Mucosa of descending colon (tissue), 3 donors: ENCODE measurements around the gene ABCA2. TPM values are rescaled to one million over a fixed set of nuclear protein-coding genes. Genes with fewer than 3 reads are reported as not detected.

ENCODE experiments used
- ATAC-seq: fragments of 200-7000 bp; cut with Tn5 transposase; one replicate; pipeline ENCODE4 v1.9.1; 2020; ENCODE audit warnings: mild to moderate bottlenecking, moderate library complexity
- DNase-seq, 3 donors: peaks; one replicate each; pipeline ENCODE4 v3.0.0-alpha.2; 2020
- H3K36me3 ChIP-seq: fragments of 200-600 bp; one replicate; pipeline ENCODE4 v1.8.0; 2021; ENCODE audit warnings: low read depth, mild to moderate bottlenecking
- H3K4me1 ChIP-seq: fragments of 200-600 bp; one replicate; pipeline ENCODE4 v1.8.0; 2021; ENCODE audit warnings: low read depth, mild to moderate bottlenecking
- H3K4me3 ChIP-seq: fragments of 200-600 bp; one replicate; pipeline ENCODE4 v1.8.0; 2021; ENCODE audit warnings: mild to moderate bottlenecking
- H3K9me3 ChIP-seq: fragments of 200-600 bp; one replicate; pipeline ENCODE4 v1.8.0; 2021; ENCODE audit warnings: mild to moderate bottlenecking
- CTCF ChIP-seq: fragments of 200-600 bp; IDR thresholded peaks from one replicate; pipeline ENCODE4 v1.8.0; 2022; ENCODE audit warnings: antibody characterized with exemption, mild to moderate bottlenecking
- intact Hi-C, 2 donors: fragments of 100-400 bp; cut with DNase I in 1 of 2; cut with micrococcal nuclease in 1 of 2; formaldehyde crosslinking; loops; one replicate each; pipeline versions ENCODE4 v1.11.0 to v1.11.1; 2022; cut with DNase I, micrococcal nuclease
- total RNA-seq, 3 donors: library from RNA; stranded (reverse); fragmentation: NEBNext Ultra II Directional in 2 of 3; extraction: Animal tissue kit (Norgen Biotek cat#: 25700) in 2 of 3; gene quantifications; one replicate each; pipeline versions ENCODE4 v1.2.1 to v1.2.4, GENCODE V29; 2021 to 2023
- donor health status: DM: no; HTN: no; CAD: no; lungs with moderate emphysema.
- donor health status: DM: no; HTN: no; CAD: no.
- donor health status: DM: no; HTN: yes; CAD: no.

The ABCA2 gene
- total RNA-seq, 3 donors from 2014 or later: 20.1 to 77.2 (median 48.0) TPM

DNA sequence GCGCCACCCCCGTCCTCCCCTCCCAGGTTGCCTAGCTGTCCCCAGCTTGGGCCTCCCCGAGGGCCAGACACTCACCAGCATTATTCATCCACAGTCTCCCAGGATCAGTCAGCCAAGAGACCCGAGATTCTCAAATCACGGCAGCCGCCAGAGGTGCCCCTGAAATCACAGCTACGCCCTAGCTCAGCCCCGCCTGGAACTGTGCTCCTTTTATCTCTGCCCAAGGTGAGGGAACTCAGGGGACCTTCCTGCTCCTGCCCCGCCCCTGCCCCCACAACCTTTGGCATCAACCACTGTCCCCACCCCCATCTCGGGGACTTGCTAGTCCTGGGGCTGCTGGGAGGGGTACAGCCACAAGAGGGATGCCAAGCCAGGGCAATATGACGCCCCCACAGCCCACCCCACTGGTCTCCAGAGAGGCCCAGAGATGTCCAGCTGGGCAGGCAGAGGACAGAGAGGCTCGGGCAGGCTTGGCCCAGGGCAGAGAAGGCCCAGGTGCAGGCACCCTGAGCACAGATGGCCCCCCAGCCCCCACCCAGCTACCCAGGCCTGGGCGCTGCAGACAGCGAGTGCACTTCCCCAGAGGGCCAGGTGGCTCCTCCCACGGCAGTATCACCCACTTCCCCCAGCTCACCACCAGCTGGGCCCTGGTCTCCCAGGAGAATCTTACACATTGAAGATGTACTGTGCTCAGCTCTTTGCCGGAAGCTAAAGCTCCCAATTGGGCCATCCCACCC, 4.0 kb upstream of the ABCA2 start, which contains the start of gene FUT7:
TSS of gene FUT7 (minus strand) at position 185 of the 737 bp plus-strand sequence. CDS start at position 88, 97 bp downstream.
- ATAC-seq: no peak
- Histone ChIP-seq H3K4me3 (no peak within 1 kb of the TSS), H3K9me3 (no peaks in the 10 kb centered on the region), H3K36me3 (no peaks in the 10 kb centered on the region), H3K4me1 (peaks cover 43% of the 10 kb centered on the region)
- no peak for DNase-seq
- no peak for TF ChIP-seq CTCF
- intact Hi-C loops: loop anchor here in 1 of 2 donors (5.0 kb wide), 1 partner anchor 250 kb away; no protein-coding TSS in a partner anchor

GRCh38 chr9:137030538-137031527, 2.8 kb upstream of the ABCA2 start:
- no peak overlapping the region for H3K4me3 ChIP-seq
- no peaks in the 10 kb centered on the region for H3K36me3 ChIP-seq
- H3K9me3 ChIP-seq: no peaks in the 10 kb centered on the region
- ATAC-seq (no peak), DNase-seq (peak in 1 of 3 donors; percentile 86)
- peaks cover 54% of the 10 kb centered on the region for H3K4me1 ChIP-seq
- no peak for TF ChIP-seq CTCF
- intact Hi-C loops: loop anchor here in 1 of 2 donors (5.0 kb wide), 1 partner anchor 249 kb away; no protein-coding TSS in a partner anchor

DNA sequence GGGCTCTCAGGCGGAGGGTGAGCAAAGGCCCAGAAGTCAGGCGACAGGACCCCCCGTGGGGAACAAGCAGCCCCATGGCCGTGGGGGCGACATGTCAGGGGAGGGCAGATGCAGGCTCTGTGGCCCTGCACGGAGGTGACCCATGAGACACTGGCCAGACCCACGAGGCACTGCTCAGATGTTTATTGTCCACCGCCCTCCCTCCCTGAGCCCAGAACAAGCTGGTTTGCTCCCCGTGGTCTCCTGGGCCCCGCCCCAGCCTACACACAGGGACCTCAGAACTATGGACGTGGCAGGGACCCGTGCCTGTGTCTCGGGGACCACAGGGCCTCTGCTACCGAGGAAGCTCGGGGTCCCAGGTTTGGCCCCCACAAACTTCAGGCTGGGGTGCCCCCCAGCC, 2.0 kb upstream of the ABCA2 start:
- Histone ChIP-seq H3K4me1 (peaks cover 48% of the 10 kb centered on the region), H3K36me3 (no peaks in the 10 kb centered on the region), H3K9me3 (no peaks in the 10 kb centered on the region), H3K4me3 (no peak overlapping the region)
- ATAC-seq (no peak), DNase-seq (no peak)
- intact Hi-C loops: loop anchor here in 1 of 2 donors (5.0 kb wide), 1 partner anchor 248 kb away; no protein-coding TSS in a partner anchor
- TF ChIP-seq CTCF: no peak

- Histone ChIP-seq H3K4me1 (peaks cover 41% of the 10 kb centered on the region), H3K36me3 (no peaks in the 10 kb centered on the region), H3K4me3 (no peak overlapping the region), H3K9me3 (no peaks in the 10 kb centered on the region)
- peak; percentile 92 for TF ChIP-seq CTCF
- DNase-seq (peak; percentile 85 to 90 (median 89)), ATAC-seq (peak; percentile 71)
- intact Hi-C loops: loop anchor here in 1 of 2 donors (5.0 kb wide), 1 partner anchor 242 kb away; no protein-coding TSS in a partner anchor
These were observed 1.3 kb upstream of the ABCA2 start for GRCh38 chr9:137029058-137029936.
